Activated CD8-positive, alpha-beta memory T cell treated with anti-CD3 and anti-CD28 coated beads, Interleukin-2, amount 10 ng/mL, durations not matched to agents 7 days and 5 days (primary cell): ENCODE data around the gene DNAJC3. TPM values are rescaled to one million over a fixed set of nuclear protein-coding genes. Genes with fewer than 3 reads are reported as not detected.
"Not testable (repeated sequence)": the region's sequence is repeated elsewhere in the genome, so short reads cannot be mapped to it uniquely, and the experiment has no call there.

ENCODE experiments used
- ATAC-seq: fragments of 150-1000 bp; cut with Tn5 transposase; one replicate; pipeline ENCODE4 v1.10.0; 2021; ENCODE audit warnings: moderate library complexity
- CTCF ChIA-PET: fragments of 350-600 bp; sonication (Branson Sonifier 250); formaldehyde crosslinking; loops from one replicate; lab custom pipeline; 2021; ENCODE audit warnings: antibody characterized with exemption; lab: Charles Lee
- DNase-seq: peaks from one replicate; pipeline ENCODE4 v3.0.0-alpha.2; 2020
- H3K27ac Mint-ChIP-seq: one replicate; pipeline ENCODE4 v1.8.0; 2021; ENCODE audit warnings: mild to moderate bottlenecking, mixed read lengths
- H3K27me3 Mint-ChIP-seq: one replicate; pipeline ENCODE4 v1.8.0; 2021; ENCODE audit warnings: mixed read lengths
- H3K36me3 Mint-ChIP-seq: one replicate; pipeline ENCODE4 v1.8.0; 2021; ENCODE audit warnings: mild to moderate bottlenecking, mixed read lengths
- H3K4me1 Mint-ChIP-seq: one replicate; pipeline ENCODE4 v1.8.0; 2021; ENCODE audit warnings: mixed read lengths
- H3K4me3 Mint-ChIP-seq: one replicate; pipeline ENCODE4 v1.8.0; 2021; ENCODE audit warnings: mild to moderate bottlenecking, moderate library complexity, mixed read lengths
- H3K9me3 Mint-ChIP-seq: one replicate; pipeline ENCODE4 v1.8.0; 2022; ENCODE audit warnings: low read depth, mixed read lengths
- total RNA-seq, 2 experiments: library from RNA; stranded (reverse); gene quantifications; one replicate each; pipeline ENCODE4 v1.2.3, GENCODE V29; 2021

Gene DNAJC3
- total RNA-seq, 2 experiments from 2014 or later = 13.0 to 21.0 TPM

DNA sequence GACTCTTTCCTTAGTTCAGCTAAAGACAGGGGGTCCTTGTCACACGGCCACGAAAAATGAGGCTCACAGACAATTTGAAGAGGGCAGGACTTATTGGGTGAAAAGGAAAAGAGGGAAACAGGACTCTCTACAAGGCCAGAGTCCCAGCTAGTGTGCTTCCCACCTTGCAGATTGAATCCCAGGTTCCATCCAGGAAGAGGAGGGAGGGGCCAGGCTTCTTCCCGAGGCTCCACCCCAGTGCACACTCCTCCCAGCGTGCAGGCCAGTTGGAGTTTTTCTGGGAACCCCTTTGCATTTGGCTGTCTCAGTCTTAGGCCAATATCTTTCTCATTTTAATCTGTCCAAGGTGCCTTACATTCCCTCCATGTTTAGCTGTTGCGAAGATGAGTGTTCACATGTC, 106.8 kb downstream of the DNAJC3 start:
- Mint-ChIP-seq H3K4me1 (no peaks in the 10 kb centered on the region), H3K36me3 (peaks cover 20% of the 10 kb centered on the region), H3K27ac (no peak overlapping the region), H3K27me3 (no peaks in the 10 kb centered on the region), H3K9me3 (no peaks in the 10 kb centered on the region), H3K4me3 (no peak overlapping the region)
- ATAC-seq = no peak
- no peak for DNase-seq
- CTCF ChIA-PET = no interaction called here

- H3K36me3 Mint-ChIP-seq = peaks cover 26% of the 10 kb centered on the region
- no peaks in the 10 kb centered on the region for H3K4me1 Mint-ChIP-seq
- CTCF ChIA-PET = no interaction called here
- H3K9me3 Mint-ChIP-seq = no peaks in the 10 kb centered on the region
- no peaks in the 10 kb centered on the region for H3K27me3 Mint-ChIP-seq
- ATAC-seq (no peak), DNase-seq (no peak)
- H3K27ac Mint-ChIP-seq = no peak overlapping the region
- no peak overlapping the region for H3K4me3 Mint-ChIP-seq
Measured at GRCh38 chr13:95784161-95784899, 107.4 kb downstream of the DNAJC3 start.

GRCh38 chr13:95784900-95785290, 108.0 kb downstream of the DNAJC3 start:
- H3K27me3 Mint-ChIP-seq = no peaks in the 10 kb centered on the region
- no peaks in the 10 kb centered on the region for H3K4me1 Mint-ChIP-seq
- no peak for ATAC-seq
- CTCF ChIA-PET = interaction anchor here (0.7 kb wide), 1 partner anchor 40 kb away, joined by 4 read pairs; no protein-coding TSS in a partner anchor
- H3K27ac Mint-ChIP-seq = no peak overlapping the region
- no peak overlapping the region for H3K4me3 Mint-ChIP-seq
- H3K9me3 Mint-ChIP-seq = no peaks in the 10 kb centered on the region
- H3K36me3 Mint-ChIP-seq = peaks cover 30% of the 10 kb centered on the region
- no peak for DNase-seq

DNA sequence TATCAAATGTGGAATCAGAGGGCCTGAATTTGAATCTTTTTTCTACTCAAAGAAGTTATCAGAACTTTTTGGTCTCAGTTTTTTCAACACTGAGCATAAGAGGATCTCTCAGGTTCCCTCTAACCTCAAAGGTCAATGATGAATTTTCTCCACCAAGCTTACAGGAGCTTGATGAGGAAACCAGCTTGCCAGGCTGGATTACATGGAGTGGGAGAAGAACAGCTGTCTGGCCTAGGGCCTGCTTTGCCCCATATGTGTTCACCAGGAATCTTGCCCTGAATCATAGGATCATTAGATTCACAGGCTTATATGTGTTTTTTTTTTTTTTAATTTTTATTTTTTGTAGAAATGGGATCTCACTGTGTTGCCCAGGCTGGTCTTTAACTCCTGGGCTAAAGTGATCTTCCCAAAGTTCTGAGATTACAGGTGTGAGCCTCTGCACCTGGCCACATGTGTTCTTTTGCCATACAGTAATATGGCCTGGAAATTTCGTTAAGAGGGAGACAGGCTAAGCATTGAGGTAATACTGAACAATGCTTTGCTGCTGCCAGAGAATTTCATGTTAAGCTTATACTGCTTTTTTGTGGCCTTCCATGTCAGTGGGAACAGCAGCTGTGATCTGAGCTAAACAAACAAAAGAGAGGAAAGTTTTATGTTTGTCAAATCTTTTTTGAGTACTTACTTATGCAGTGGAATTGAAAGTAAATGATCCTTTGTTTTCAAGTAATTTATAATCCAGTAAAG, 110.6 kb downstream of the DNAJC3 start:
- Mint-ChIP-seq H3K4me3 (no peak overlapping the region), H3K4me1 (no peaks in the 10 kb centered on the region), H3K27ac (no peak overlapping the region), H3K27me3 (no peaks in the 10 kb centered on the region), H3K36me3 (peaks cover 40% of the 10 kb centered on the region), H3K9me3 (no peaks in the 10 kb centered on the region)
- ATAC-seq (no peak), DNase-seq (no peak)
- CTCF ChIA-PET = interaction anchor here (0.7 kb wide), 1 partner anchor 19 kb away, joined by 4 read pairs; no protein-coding TSS in a partner anchor

DNA sequence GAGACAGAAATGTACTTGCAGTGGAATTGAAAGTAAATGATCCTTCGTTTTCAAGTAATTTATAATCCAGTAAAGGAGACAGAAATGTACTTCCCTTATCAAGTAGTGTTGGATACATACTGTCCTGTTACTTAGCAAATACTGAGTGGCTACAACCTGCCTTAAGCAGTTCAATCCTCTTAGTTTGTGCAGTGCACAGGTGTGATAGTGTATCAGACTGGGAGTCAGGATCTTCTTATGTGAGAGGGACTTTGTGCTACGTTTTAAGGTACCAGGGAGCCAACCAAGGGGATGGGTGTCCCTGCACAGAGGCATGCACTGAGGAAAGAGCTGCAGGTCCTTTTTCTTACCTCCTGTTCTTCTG, 111.1 kb downstream of the DNAJC3 start:
- DNase-seq (no peak), ATAC-seq (no peak)
- Mint-ChIP-seq H3K4me1 (no peaks in the 10 kb centered on the region), H3K27ac (no peak overlapping the region), H3K4me3 (no peak overlapping the region), H3K36me3 (peaks cover 45% of the 10 kb centered on the region), H3K27me3 (no peaks in the 10 kb centered on the region), H3K9me3 (no peaks in the 10 kb centered on the region)
- CTCF ChIA-PET = interaction anchor here (0.7 to 1.9 kb wide), 2 partner anchors 19 to 46 kb away, joined by 4 read pairs; no protein-coding TSS in a partner anchor

GRCh38 chr13:95789315-95789714, 112.4 kb downstream of the DNAJC3 start:
- DNase-seq, ATAC-seq, H3K27ac Mint-ChIP-seq, H3K27me3 Mint-ChIP-seq, H3K9me3 Mint-ChIP-seq, H3K4me3 Mint-ChIP-seq, H3K4me1 Mint-ChIP-seq: not testable (repeated sequence)
- CTCF ChIA-PET = interaction anchor here (1.9 kb wide), 1 partner anchor 45 kb away, joined by 4 read pairs; no protein-coding TSS in a partner anchor
- H3K36me3 Mint-ChIP-seq = peaks cover 50% of the 10 kb centered on the region

GRCh38 chr13:95791084-95791722, 114.3 kb downstream of the DNAJC3 start:
- CTCF ChIA-PET = no interaction called here
- no peak for ATAC-seq

DNA sequence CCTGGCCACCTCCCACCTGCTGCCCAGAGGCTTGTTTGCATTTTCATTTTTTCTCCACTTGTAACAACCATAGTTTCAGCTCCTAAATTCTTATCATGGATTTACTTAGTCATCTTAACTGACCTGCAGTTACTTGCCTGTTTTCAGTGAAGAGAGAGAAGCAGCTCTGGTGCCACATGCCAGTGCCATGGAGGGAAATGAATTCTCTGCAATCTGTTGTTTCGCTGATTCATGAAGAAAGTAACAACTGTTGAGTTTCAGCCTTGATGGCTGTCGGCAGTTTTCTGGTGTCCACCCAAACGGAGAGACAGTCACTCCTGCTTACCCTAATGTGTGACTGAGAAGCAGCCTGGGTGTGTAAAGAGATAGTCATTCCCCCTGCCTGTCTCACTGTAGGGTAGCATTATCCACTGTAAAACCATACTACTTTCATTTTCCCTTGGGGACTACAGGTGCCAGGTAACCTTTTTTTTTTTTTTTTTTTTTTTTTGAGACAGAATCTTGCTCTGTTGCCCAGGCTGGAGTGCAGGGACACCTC, 116.1 kb downstream of the DNAJC3 start:
- Mint-ChIP-seq H3K27me3 (no peaks in the 10 kb centered on the region), H3K4me3 (no peak overlapping the region), H3K27ac (no peak overlapping the region), H3K9me3 (no peaks in the 10 kb centered on the region), H3K36me3 (peaks cover 37% of the 10 kb centered on the region), H3K4me1 (no peaks in the 10 kb centered on the region)
- no peak for DNase-seq
- ATAC-seq = no peak
- CTCF ChIA-PET = interaction anchor here (0.9 kb wide), 1 partner anchor 41 kb away, joined by 3 read pairs; no protein-coding TSS in a partner anchor

More at GRCh38 chr13:95791084-95791722, 114.3 kb downstream of the DNAJC3 start:
- Mint-ChIP-seq H3K27ac (no peak overlapping the region), H3K4me3 (no peak overlapping the region), H3K4me1 (no peaks in the 10 kb centered on the region), H3K36me3 (peaks cover 47% of the 10 kb centered on the region), H3K9me3 (no peaks in the 10 kb centered on the region), H3K27me3 (no peaks in the 10 kb centered on the region)
- DNase-seq = no peak

- CTCF ChIA-PET = no interaction called here
- ATAC-seq = no peak
- Mint-ChIP-seq H3K9me3 (no peaks in the 10 kb centered on the region), H3K4me3 (no peak overlapping the region), H3K4me1 (no peaks in the 10 kb centered on the region), H3K27ac (no peak overlapping the region), H3K36me3 (peaks cover 31% of the 10 kb centered on the region), H3K27me3 (no peaks in the 10 kb centered on the region)
- no peak for DNase-seq
Measured at GRCh38 chr13:95793781-95794180, 116.8 kb downstream of the DNAJC3 start.

DNA sequence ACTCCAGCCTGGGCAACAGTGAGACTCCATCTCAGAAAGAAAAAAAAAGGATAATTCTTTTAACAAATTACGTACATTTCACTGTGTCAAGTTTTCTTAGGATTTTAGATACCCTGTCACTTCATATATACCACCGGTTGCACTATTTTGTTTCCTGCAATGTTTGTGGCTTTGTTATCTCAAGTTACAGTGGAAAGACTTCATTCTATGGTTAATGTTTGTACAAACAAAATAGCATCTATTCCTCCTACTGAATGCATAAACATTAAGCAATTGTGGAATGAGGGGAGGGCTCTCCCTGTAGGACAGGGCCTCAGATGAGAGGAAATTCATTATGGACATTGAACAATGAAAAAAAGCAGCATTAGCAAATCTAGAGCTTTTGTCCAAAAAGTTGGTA, 120.1 kb downstream of the DNAJC3 start:
- H3K27ac Mint-ChIP-seq = no peak overlapping the region
- no peaks in the 10 kb centered on the region for H3K9me3 Mint-ChIP-seq
- no peak for DNase-seq
- ATAC-seq = no peak
- H3K27me3 Mint-ChIP-seq = no peaks in the 10 kb centered on the region
- CTCF ChIA-PET = no interaction called here
- peaks cover 13% of the 10 kb centered on the region for H3K36me3 Mint-ChIP-seq
- no peaks in the 10 kb centered on the region for H3K4me1 Mint-ChIP-seq
- H3K4me3 Mint-ChIP-seq = no peak overlapping the region

DNA sequence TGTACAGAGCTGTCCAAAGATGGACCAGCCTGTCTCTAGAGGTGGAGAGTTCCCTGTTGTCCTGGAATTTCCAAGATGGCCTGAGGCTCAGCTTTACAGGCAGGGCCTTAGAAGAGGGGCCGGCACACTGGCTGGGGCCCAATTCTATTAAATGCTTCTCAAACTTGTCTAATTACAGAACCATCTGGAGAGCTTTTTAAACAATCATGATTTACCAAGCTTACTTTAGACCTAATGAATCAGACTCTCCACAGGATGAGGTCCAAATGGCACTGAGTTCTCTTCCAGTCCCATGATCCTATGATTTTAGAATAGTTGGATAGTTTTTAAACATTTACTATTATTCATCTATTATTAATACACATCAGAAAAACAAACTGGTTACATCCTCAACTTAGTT, 123.5 kb downstream of the DNAJC3 start:
- peaks cover 8% of the 10 kb centered on the region for H3K27me3 Mint-ChIP-seq
- CTCF ChIA-PET = no interaction called here
- no peak overlapping the region for H3K27ac Mint-ChIP-seq
- H3K36me3 Mint-ChIP-seq = no peaks in the 10 kb centered on the region
- H3K4me3 Mint-ChIP-seq = no peak overlapping the region
- DNase-seq (no peak), ATAC-seq (no peak)
- no peaks in the 10 kb centered on the region for H3K4me1 Mint-ChIP-seq
- no peaks in the 10 kb centered on the region for H3K9me3 Mint-ChIP-seq

DNA sequence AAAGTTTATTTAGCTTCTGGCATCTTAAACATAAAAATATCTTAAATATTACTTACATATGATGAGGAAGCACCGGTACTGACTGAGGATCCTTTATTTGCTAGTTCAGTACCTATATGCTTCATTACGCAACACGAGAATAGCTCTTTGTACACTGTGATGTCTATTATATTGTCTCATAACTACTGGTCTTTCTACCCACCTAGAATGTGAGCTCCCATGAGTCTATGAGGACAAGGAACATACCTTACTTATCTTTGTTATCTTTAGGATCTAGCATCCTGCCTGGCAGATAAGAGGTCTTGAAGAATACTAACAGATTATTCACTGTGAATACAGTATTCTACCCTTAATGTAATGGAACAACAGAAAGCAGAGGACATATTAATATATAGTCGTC, 124.9 kb downstream of the DNAJC3 start:
- no peaks in the 10 kb centered on the region for H3K9me3 Mint-ChIP-seq
- H3K27me3 Mint-ChIP-seq = peaks cover 12% of the 10 kb centered on the region
- no peak overlapping the region for H3K4me3 Mint-ChIP-seq
- DNase-seq (no peak), ATAC-seq (no peak)
- H3K4me1 Mint-ChIP-seq = no peaks in the 10 kb centered on the region
- H3K27ac Mint-ChIP-seq = no peak overlapping the region
- CTCF ChIA-PET = interaction anchor here (1.1 kb wide), 1 partner anchor 255 kb away, joined by 3 read pairs; no protein-coding TSS in a partner anchor
- H3K36me3 Mint-ChIP-seq = no peaks in the 10 kb centered on the region

- Mint-ChIP-seq H3K27me3 (peaks cover 34% of the 10 kb centered on the region), H3K4me3 (no peak overlapping the region), H3K36me3 (no peaks in the 10 kb centered on the region), H3K9me3 (no peaks in the 10 kb centered on the region), H3K27ac (no peak overlapping the region), H3K4me1 (no peaks in the 10 kb centered on the region)
- CTCF ChIA-PET = no interaction called here
- DNase-seq (no peak), ATAC-seq (no peak)
Measured at GRCh38 chr13:95805921-95806320, 129.0 kb downstream of the DNAJC3 start.
